Mesenteric fat pad (tissue), 1 donor: ENCODE data around the gene DCHS1. TPM values are rescaled to one million over a fixed set of nuclear protein-coding genes. Genes with fewer than 3 reads are reported as not detected.

Experiments used
- DNase-seq: peaks from one replicate; pipeline ENCODE4 v3.0.0-alpha.2; 2020; ENCODE audit warnings: low spot score
- total RNA-seq: library from RNA; stranded (reverse); fragmentation: NEBNext Ultra II Directional; extraction: Animal tissue kit (Norgen Biotek cat#: 25700); gene quantifications from one replicate; pipeline ENCODE4 v1.2.1, GENCODE V29; 2021
- donor health status: DM: yes; HTN: yes; CAD: no.

The DCHS1 gene
- total RNA-seq, 1 donor from 2014 or later: 23.0 TPM

DNA sequence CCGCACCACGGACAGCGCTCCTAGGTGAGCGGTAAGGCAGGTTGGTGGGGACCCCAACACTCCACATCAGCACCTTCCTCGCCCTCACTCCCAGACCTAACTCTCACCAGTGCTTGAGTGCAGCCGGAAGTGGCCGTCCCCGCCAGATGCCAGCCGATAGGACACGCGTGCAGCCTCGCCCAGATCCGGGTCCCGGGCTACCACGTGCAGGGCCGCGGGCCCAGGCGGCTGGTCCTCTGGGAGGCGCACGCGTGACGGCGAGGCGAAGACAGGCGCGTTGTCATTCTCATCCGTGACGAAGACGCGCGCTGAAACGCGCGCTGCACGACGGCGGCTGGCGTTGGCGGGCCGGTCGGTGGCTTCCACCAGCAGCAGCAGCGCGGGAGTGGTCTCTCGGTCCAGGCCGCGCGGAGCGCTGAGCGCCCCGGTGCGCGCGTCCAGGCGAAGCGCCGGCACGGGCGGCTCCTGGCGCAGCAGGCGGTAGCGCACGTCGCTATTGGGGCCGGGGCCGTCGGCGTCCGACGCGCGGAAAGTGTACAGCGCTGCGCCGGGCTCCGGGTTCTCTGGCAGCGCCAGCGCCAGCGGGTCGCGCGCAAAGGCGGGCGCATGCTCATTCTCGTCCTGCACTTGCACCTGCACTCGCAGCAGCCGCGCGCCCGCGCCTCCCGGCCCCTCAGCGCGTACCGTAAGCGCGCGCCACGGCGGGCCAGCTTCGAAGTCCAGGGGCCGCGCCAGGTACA lies 25.5 kb downstream of the DCHS1 start:
- DNase-seq: no peak

- DNase-seq: no peak
Measured at GRCh38 chr11:6629573-6629891, 26.1 kb downstream of the DCHS1 start.

DNA sequence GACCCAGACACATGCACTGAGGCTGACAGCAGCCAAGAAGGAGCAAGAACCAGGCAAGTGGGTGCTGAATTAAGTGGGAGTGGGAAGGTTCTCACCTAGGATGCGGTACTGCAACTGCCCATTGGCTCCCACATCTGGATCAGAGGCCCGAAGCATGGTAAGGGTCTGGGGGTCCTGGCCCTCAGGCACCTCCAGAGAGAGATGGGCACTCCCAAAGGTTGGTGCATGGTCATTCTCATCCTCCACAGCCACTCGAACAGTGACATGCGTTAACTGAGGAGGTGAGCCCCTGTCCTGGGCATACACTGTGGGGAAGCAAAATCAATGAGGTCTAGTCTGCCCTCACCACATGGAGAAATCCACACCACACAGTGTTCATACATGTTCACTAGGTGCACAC lies 27.1 kb downstream of the DCHS1 start:
- DNase-seq: no peak

GRCh38 chr11:6627762-6628241 lies 27.8 kb downstream of the DCHS1 start:
- DNase-seq: no peak

DNA sequence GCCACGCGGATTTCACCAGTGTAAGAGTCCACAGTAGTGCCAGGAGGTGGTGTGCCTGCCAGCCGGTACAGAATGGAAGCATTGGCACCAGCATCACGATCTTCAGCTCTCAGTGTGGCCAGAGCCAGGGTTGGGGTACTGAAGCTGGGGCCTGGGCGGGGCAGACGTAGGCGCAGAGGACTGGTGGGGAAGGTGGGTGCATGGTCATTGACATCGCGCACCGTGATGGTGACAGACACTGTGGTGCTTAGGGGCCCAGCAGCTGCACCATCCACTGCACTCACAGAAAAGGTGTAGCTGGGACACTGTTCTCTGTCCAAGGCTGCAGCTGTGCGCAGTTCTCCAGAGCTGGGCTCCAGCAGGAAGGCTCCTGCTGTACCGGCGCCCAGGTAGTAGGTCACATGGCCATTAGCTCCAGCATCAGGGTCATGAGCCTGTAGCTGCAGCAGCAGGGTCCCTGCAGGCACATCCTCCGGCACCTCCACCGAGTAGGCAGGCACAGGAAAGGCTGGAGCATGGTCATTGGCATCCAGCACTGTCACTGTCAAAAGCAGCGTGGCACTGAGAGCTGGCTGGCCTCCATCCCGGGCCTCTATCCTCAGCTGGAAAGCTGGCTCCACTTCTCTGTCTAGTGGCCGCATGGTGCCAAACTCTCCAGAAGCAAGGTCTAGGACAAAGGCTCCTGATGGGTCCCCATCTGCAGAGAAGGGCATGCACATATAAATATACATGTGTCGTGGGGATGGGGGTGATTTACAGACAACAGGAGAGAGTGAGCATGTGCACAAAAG lies 28.4 kb downstream of the DCHS1 start:
- no peak for DNase-seq

DNA sequence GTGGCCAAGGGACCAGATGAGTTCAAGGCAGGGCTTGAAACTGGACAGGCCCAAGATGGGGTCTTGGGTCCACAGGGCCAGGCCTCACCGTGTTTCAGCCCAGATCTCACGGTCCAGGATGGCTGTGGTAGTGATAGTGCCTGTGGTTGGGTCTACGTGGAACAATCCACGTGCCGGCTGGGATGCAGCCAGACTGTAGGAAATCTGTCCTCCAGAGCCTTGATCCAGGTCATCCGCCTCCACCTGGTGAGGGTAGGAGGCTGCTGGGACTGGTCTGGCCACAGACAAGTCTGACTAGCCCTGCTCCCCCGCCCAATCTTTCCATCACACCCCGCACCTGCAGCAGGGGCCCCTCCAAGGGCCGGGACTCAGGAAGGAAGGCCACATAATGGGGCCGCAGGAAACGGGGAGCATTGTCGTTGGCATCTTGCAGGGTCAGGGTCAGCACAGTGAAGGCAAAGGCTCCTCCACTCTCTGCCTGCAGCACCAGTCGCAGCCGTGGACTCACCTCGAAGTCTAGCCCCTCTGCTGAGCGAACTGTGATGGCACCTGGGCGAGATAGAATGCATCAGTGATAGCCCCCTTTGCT lies 29.7 kb downstream of the DCHS1 start:
- no peak for DNase-seq

- DNase-seq: no peak
Measured at GRCh38 chr11:6625156-6625831, 30.3 kb downstream of the DCHS1 start.

DNA sequence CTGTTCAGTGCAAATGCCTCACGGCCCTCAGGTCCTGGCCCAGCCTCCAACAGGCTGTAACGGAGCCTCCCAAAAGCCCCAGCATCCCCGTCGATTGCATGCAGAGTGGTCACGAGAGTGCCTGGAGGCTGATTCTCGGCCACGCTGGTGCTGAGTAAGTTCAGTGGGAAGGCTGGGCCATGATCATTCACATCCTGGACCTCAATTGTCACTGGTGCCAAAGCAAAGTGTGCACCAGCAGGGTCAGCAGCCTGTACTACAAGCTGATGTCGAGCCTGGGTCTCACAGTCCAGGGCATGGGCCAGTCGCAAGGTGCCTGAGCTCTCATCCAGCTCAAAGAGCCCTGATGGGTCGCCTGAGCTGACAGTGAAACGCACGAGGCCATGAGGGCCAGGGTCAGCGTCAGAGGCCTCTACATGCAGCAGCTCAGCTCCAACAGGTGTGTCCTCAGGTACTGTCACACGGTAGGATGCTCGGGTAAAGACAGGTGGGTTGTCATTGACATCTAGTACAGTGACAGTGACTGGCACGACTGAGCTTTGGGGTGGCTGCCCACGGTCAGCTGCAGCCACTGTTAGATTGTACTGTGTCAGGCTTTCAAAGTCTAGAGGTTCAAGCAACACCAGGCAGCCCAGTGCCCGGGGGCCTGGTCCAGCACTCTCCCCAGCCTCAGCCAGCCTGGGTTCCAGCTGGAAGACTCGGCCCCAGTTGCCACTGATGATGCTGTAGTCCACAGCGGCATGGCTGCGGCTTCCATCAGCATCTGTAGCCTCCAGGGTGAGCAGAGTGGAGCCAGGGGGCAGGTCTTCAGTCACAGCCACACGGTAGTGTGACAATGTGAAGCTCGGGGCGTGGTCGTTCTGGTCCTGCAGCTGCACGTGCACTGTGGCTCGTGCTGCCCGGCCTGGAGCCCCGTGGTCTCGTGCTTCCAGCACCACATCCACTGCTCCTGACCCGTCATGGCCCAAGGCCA lies 31.9 kb downstream of the DCHS1 start:
- no peak for DNase-seq

DNA sequence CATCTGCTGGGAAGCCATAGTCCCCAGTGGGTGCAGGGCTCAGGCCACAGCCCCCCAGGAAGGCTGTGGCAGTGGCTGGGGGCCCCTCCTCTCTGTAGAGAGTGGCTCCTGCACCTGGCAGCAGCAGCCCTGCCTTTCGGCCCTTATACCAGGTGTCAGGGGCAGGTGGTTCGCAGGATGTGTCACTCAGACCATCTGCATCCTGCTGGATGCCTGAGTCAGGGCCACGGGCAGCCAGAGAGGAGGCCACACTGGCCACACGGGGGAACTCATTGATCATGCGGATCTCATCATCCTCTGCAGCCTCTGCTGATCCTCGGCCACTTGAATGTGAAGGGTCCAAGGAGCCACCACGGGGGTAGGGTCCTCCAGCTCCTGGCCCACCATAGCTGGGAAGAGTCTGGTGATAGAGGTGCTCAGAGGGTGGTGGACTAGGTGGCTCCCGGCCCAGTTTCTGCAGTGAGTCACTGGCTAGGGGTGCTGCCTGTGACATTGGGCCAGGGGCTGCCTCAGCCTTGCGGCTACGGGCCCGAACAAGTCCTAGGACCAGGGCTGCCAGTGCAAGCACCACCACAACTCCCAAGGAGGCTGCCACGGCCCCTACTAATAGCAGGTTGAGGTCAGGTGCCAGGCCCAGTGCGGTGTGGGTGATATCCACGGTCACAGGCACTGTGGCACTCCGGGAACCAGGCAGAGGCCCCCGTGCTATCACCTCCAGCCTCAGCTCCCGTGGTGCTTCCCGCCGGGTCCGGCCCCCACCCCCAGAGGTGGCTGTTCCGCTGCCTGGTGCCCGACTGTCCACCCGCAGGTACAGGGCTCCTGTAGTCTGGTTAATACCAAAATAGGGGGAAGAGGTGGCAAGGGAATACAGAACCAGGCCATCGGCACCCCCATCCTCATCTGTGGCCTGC lies 33.1 kb downstream of the DCHS1 start:
- peak; percentile 72 for DNase-seq

GRCh38 chr11:6621711-6622211 lies 33.8 kb downstream of the DCHS1 start:
- DNase-seq: no peak

GRCh38 chr11:6620636-6621035 lies 35.0 kb downstream of the DCHS1 start:
- no peak for DNase-seq

- DNase-seq: no peak
Measured at GRCh38 chr11:6619004-6619745, 36.4 kb downstream of the DCHS1 start, which contains the start of gene TPP1. Gene TPP1 (minus strand): TSS chr11:6619422. CDS start chr11:6619400, 22 bp downstream.

DNA sequence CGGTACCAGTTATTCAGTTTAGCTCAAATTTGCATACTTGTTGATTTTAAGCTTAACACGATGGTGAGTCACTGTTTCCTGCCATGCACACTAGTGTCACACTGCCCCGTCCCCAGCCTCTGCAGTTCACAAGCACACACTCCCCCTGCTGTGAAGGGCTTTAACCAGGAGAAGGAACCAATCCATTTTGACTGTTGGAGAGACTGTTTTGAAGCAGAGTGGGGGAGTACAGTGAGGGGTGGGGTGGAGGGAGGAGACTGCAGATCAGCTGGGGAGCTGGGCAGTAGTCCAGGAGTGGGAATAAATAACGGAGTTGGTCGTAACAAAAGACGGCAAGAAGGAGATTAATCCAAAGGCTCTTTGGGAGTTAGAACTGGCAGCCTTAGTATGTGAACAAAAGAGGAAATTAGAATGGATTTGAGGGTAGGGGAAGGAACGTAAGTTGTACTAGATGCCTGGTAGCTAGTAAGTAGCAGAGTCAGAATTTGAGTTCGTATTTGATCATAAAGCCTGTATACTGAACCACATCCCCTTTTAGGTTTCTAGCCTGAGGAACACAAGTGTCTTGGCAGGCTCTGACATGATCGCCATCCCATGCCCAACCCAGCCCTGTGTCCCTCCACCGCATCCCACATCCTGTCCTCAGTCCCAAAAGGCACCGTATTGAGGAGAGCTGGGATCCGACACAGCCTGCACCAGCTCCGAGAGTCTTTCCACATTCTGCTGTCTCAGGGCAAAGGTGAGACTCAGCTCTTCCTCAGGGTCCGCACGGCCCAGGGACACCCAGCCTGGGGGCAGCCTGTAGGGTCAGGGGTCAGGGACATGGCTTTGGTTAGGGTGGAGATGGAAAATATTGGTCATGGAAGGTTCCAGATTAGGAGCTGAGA lies 37.2 kb downstream of the DCHS1 start:
- DNase-seq: peak; percentile 47

DNA sequence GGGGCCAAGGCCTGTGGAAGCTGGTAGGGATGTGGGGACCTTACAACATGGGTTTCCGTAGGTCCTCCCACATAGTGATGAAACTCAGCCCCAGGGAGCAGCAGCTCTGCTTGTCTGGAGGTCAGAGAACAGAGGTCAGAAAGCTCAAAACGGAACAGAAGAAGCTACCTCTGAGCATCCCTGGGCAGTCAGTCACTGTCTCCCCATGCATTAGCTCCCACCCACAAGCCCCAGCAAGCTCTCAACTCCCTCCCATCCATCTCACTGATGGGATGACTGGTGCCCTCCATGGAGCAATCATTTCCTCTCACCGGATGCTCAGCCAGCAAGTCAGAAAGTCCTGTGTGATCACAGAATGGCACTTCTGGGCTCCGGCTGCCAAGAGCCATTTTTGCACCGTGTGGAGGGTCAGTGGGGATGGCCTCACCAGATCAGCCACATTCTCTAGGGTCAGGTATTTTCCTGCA lies 38.3 kb downstream of the DCHS1 start:
- DNase-seq: no peak

- DNase-seq: no peak
Measured at GRCh38 chr11:6616596-6617250, 38.9 kb downstream of the DCHS1 start.

- DNase-seq: no peak
Measured at GRCh38 chr11:6615882-6616585, 39.6 kb downstream of the DCHS1 start.
